H1 (cell line): ENCODE data around the gene MED6. TPM values are rescaled to one million over a fixed set of nuclear protein-coding genes. Genes with fewer than 3 reads are reported as not detected.

Experiments used
- KDM4A ChIP-seq: IDR thresholded peaks from one replicate; pipeline ENCODE4 v1.7.1; 2012; ENCODE audit warnings: low read depth, mild to moderate bottlenecking, moderate library complexity, low read length, inconsistent platforms; ENCODE audit not compliant: severe bottlenecking
- RFX5 ChIP-seq: IDR thresholded peaks from 2 replicates; pipeline ENCODE4 v1.6.1; 2011; ENCODE audit warnings: low read depth, low read length, improper control_type of control experiment, borderline replicate concordance
- SAP30 ChIP-seq: fragments of 300-600 bp; sonication (generic); IDR thresholded peaks from 2 replicates; pipeline ENCODE4 v1.7.1; 2012; ENCODE audit warnings: low read length, moderate library complexity, mild to moderate bottlenecking, inconsistent platforms; ENCODE audit not compliant: insufficient read depth, insufficient replicate concordance
- TAF1 ChIP-seq: IDR thresholded peaks from 2 replicates; pipeline ENCODE4 v1.6.1; 2011; ENCODE audit warnings: mild to moderate bottlenecking, low read depth, low read length
- polyA plus RNA-seq, 7 experiments: library from polyadenylated mRNA; depleted of rRNA in 3 of 7; stranded (reverse) in 5 of 7; unstranded in 2 of 7; fragments of >200 nt in 5 of 7; fragments of 200-250 nt in 2 of 7; gene quantifications; 1 replicate in 5 of 7; 2 replicates in 1 of 7; 4 replicates in 1 of 7; pipeline versions ENCODE4 v1.2.1 to v1.2.3, GENCODE V29; 2011 to 2013; ENCODE audit warnings: missing spikeins in 2 of 7, mixed read lengths in 2 of 7
- total RNA-seq: library from RNA; stranded (reverse); fragmentation: NEBNext Ultra II Directional; extraction: Animal tissue kit (Norgen Biotek cat#: 25700); gene quantifications from 2 replicates; pipeline ENCODE4 v1.2.1, GENCODE V29; 2021

The MED6 gene
- total and polyA plus RNA-seq, 2 of the 8 experiments (the other 6 are each of a cell fraction or from before 2014, with no cell fraction given): 33.1 to 39.7 TPM

DNA sequence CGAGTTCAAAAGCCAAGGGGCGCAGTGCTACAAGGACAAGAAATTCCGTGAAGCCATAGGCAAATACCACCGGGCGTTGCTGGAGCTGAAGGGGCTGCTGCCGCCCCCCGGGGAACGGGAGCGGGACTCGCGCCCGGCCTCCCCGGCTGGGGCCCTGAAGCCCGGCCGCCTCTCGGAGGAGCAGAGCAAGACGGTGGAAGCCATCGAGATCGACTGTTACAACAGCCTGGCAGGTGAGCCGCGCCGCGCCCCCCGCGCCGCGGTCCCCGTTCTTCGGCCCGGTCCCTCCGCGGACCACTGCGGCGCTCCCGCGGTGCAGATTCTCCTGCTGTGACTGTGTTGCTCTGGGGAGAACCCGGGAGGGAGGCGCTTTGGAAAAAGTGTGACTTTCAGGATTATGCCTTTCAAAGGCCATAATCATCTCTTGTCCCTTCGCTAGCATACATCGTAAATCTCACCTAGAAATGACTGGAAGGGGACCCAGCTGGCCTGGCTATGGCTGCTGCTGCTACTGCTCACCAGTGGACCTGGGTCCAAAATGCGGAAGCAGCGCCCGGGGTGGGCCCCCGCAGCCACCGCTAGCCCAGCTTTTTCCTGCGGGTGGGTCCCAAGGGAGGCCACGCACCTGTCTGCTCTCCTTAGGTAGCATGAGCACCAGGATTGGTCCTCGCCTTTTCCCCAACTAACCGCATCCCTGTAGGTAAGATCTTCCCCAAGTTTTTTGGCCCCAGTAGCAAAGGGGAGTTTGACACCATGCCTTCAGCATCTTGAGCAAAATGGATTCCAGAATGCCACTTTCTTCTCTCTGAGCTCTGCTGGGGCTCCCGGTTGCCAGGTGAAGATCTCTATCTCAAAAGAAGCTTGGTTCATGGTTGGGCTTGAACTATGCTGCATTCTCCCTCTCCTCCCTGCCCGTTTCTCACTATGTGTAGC, 42.1 kb upstream of the MED6 start (continued):
- TF ChIP-seq TAF1: 0 out of 2 replicates have a peak, but pooled peaks have one; percentile 31
- TF ChIP-seq RFX5: no peak
- peak; percentile 52 for TF ChIP-seq KDM4A
- TF ChIP-seq SAP30: peak; percentile 9
